GM04503 (cell line): ENCODE measurements around the gene ELK4.

ENCODE experiments used
- DNase-seq: peaks from one replicate; pipeline ENCODE4 v3.0.0-alpha.2; 2012; ENCODE audit warnings: low read depth

The ELK4 gene

DNA sequence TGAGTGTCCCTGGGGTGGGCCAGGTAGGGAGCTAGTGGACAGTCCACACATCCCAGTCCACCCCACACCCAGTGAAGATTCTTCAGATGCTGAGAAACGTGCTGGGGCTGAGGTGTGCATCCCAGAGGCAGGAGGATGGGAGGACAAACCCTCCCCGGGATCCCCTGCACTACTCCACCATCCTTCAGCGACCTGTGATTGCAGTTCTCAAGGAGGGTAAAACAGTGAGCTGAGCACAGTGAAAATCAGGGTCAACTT, 51.0 kb downstream of the ELK4 start:
- DNase-seq, result no peak

DNA sequence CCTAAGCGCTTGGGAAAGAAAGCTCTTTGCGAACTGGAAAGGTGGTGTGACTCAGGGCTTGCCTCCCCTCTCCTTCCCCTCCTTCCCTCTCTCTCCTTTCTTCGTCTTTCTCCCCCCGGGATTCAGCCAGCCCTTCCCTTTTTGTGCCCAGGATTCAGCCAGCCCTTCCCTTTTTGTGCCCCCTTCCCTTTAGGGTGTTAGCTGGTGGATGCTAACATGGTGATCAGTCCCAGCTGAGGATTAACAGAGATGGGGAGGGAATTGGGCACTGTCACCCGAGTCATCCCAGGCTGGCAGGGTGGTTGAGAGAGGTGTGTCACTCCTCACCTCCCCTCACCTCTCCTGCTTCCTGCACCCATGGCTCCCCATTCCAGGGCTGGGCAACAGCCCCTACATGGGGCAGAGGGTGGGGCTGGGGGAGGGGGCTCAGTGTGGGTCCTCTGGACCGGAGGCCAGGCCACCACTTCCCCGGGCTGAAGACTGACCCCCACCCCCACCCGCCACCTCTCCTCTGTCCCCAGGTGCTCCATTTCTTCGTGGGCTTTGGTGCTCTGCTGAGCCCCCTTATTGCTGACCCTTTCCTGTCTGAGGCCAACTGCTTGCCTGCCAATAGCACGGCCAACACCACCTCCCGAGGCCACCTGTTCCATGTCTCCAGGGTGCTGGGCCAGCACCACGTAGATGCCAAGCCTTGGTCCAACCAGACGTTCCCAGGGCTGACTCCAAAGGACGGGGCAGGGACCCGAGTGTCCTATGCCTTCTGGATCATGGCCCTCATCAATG, 51.5 kb downstream of the ELK4 start:
- DNase-seq, result no peak

DNA sequence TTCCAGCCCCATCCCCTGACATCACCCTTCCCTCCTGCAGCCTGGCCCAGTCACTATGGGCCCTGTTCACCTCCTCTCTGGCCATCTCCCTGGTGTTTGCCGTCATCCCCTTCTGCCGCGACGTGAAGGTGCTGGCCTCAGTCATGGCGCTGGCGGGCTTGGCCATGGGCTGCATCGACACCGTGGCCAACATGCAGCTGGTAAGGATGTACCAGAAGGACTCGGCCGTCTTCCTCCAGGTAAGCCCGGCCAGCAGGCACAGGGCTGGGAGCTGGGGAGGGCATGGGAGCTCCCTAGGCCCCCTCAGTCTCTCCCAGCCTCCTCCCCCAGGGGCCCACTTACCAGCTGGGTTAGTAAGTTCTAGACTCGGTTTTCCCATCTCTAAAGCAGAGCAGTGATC, 52.1 kb downstream of the ELK4 start:
- DNase-seq, result no peak

DNA sequence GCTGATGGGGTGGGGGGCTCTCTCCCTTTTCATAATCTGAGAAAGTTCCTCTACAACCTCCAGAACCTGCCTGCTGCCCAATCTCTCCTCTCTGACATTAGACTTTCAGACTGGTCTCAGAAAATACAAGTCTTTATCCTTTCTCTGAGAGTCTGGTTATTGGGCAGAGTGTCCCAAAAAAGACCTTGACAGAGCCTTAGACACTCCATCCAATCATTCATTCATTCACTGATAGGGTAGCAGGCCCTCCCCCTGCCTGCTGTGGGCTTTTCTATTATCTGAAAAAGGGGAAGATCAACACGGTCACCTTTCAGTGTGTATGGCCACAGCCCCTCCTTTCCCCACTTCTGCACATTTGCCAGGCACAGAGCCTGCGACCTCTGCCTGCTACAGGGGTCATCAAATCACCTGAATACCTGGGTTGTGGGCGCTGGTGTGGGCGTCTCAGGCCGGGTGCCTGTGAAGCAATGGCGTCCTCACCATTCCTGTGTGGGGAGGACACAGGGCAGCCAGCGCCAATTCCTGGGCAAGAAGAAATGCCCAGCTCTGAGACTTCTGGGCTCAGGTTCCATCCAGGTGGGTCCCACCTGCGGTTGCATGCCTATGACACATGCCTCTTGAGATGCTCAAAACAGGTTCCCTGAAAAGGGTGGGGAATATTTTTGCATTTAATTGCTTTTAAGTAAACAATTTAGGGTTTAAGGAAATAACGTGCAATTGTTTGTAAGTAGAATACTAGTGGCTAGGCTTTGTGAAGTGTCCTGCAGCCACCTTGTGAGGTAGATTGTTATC, 52.8 kb downstream of the ELK4 start:
- DNase-seq, result no peak

DNA sequence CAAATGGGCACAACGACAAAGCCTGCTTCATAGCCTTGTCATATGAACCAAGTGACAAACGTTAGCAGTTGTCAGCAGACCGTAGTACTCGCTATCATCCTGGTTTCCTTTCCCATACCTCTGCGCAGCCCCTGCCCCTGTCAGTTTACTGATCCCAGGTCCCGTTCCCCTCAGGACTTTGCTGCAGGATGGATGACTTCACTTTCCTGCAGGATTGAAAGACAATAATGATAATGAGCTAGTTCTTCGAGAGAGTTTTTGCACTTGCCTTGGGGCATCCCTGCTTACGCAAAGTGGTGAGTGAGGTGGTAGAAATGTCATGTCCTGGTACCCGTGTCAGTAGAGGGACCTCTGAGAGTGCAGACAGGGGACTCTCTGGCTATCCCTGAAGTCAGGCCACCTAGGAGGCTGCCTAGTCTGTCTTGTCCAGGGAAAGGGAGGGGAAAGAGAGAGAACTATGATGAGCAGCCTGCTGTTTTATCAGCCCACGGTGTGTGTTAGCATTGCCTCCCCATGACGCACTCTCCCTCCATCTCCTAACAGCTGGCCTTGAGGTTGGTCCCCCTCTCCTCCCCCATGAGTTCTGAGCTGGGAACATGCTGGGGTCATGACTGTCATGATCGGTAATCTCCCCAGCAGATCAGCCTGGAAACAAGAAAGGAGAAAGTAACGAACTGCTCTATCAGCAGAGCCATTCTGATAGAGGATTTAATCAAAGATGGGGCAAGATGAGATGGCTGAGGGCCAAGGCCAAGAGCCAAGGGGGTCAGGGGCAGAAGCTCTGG, 53.7 kb downstream of the ELK4 start:
- no peak for DNase-seq

DNA sequence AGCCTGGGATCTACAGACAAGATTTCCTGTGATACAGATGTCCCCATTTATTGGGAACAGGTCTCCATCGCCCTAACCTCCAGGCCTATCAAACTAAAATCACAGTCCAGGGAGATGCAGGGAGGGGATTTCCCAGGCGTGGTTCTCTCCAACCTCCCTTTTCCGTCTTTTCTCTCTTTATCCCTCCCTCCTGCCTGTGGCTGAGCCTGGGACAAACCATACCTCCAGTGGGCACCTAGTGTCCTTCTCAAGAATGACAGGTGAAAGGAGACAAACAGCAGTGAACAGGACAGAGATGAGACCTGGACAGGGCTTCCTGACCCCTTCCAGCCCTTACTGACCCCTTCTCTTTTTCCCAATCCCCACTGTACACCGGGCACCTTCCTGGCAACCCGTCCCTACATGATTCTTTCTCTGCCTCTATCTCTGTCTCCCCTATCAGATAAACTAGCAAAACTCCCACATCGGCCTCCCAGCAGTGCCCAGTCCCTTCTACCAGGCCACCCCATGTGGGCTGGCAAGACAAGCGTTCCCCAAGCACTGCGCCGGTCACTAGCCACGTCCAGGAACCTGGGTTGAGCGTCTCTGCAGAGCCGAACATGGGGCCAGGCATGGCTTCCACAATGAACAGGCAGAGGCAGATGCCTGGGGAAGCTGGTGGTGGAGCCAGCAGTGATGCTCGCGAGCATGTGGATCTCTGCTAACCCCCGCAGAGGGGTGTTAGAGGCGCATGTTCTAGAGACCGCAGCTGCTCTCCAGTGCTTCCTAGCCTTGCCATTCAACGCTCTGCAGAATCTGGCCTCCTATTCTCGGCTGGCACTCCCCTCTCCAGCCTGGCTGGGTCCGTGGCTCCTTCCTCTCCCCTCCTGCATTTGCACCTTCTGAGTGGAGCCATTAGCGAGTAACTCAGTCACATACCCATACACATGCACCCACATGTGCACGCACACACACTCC, 54.7 kb downstream of the ELK4 start:
- no peak for DNase-seq

DNA sequence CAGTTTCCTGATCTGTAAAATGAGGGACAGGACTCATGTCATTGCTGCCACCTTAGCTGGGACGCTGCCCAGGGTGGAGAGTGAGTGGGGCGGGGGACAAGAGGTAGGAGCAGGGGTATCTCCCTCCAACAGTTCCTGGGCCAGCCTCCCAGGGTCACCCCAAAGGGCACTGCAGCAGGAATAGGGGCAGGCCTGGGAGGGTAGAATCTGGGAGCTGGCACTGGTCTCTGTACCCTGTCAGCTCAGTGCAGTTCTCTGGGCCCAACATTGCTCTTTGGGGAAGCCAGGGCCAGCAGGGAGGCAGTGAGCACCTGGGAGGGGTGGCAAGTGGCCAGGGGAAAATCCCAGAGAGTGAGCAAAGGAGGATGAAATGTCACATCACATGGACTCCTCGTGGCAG, 55.8 kb downstream of the ELK4 start:
- DNase-seq, result no peak

DNA sequence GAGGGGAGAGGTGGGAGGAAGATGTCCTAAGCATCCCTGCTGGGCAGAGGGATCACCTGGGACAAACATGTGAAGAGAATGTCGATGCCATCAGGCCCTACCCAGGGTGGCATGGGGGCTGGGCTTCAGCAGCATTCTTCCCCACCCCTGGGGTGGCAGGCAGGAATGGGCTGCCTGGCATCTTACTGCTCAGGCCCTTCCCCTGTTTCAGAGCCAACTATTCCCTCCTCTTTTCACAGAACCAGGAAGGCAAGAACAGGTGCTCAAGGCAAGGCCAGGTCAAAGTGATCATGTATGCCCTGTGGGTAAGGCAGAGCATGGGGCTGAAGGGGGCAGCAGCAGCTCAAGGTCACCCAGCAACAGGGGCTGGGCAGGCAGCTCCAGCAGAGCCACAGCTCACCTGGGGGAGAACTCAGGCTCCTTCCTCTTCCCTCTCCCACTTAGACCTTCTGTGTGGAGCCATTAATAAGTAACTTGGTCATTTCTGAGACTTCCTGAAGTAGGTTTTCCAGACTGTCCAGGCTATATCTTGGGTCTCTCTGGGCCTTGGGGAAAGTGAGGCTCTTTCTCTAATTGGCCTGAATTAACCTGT, 56.4 kb downstream of the ELK4 start:
- DNase-seq, result no peak

DNA sequence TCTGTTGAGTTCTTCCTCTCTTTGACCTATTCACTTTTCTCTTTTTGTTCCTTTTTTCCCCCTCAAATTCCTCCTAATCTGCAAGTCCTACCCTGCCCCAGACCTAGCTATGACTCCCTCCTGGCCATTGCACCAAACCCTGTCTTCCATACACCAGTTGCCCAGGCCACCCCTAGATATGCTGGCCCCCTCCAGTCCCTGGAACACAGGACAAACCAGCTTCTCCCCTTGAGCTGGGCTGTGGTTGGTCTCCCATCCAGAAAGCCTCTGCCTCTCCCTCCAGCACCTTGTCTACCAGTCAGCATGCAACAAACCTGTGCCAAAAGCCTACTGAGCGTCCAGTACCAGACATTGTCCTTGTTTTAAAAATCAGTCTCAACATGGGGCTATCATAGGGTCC, 59.4 kb downstream of the ELK4 start:
- DNase-seq, result no peak

DNA sequence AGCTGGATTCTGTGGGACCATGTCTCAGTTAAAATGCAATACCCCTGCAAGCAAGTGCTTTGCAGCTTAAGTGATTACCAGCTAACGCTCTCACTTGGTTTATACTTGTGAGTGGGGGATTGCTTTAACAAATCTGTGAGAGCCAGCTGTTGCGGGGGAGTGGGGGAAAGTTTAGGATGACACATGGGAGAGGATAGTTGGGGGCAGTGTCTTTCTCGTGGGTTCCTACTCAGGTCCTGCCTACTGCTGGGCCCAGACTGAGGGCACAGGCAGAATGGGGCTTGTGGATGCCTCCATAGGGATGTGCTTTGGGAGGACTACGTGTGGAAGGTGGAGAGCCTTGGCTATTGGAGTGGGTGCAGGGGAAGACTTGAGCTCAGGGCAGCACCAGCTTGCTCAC, 60.1 kb downstream of the ELK4 start:
- DNase-seq, result no peak

DNA sequence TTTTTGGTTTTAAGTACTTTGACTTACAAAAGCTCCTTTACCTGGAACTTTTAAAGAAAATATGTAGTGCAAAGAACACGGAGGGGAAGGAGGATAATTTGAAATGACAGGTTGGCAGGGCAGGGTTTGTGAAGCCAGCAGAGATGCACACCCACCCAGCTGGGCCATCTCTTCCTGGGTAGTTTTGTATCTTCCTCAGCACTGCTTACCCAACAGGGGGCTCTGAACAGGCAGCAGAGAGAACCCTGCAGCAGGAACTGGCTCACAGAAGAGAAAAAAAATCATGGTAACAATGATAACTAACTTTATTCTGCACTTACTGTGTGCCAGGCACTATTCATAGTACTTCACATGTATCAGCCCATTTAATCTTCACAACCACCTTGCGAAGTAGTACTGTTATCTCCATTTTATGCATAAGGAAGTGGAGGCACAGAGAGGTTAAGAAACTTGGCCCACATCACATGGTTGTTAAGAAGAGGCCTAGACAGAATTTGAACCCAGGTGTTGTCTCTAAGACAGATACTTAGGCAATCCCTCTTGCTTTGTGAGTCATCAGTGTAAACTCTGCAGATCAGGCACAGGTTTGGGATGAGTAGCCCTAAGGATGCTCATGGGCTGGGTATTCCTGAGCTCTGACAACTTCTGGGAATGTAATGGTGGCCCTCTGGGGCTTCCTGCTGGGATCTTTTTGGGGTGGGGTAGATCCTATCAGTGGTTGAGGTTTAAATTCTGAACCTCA, 60.8 kb downstream of the ELK4 start:
- DNase-seq, result no peak

DNA sequence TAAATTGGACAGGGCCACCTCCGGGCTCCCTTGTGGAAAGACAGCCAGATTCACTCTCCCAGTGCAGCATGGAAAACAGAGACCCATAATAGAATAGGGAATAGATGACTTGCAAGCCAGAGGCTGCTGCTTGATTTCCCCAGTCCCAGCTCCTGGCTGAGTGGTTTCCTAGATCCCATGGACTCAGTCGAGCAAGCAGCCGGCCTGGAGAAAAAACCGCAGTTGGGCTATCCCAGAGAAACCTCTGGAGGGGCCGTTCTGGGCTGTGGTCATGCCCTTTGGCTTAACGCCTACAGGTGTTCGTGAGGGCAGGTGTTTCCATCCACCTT, 61.7 kb downstream of the ELK4 start:
- DNase-seq, result no peak

DNA sequence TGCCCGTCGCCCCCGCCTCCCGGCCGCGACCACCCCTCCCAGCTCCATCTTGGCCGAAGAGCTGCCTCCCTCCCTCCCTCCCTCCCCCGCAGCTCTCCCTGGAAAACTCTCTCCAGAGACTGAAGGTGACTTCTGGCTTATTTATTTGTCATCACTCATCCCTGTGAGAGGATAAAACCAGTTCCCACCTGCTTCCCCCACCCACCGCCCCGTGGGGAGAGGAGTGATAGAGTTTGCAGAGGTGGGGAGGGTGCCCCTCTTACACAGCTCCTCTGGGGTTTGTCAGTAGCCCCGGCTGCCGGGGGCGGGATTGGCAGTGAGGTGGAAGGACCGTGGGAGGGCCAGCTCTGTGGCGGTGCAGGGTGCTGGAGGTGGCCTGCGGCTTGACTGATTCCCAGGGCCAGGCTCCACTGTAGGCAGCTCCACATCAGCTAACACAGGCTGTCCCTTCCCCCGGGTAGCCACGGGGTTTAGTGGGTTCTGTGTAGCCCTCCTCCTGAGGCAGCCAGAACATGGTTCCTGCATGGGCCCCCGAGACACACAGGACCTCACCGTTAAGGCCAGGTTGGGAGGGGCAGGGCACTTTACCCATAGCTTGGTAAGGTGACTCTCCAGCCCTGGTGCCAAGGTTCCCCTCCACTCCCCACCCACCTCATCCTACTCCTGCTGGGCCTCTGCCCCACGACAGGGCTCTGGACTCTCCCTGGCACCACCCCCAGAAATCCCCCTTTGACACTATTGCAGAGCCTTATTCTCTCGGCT, 62.2 kb downstream of the ELK4 start:
- no peak for DNase-seq

DNA sequence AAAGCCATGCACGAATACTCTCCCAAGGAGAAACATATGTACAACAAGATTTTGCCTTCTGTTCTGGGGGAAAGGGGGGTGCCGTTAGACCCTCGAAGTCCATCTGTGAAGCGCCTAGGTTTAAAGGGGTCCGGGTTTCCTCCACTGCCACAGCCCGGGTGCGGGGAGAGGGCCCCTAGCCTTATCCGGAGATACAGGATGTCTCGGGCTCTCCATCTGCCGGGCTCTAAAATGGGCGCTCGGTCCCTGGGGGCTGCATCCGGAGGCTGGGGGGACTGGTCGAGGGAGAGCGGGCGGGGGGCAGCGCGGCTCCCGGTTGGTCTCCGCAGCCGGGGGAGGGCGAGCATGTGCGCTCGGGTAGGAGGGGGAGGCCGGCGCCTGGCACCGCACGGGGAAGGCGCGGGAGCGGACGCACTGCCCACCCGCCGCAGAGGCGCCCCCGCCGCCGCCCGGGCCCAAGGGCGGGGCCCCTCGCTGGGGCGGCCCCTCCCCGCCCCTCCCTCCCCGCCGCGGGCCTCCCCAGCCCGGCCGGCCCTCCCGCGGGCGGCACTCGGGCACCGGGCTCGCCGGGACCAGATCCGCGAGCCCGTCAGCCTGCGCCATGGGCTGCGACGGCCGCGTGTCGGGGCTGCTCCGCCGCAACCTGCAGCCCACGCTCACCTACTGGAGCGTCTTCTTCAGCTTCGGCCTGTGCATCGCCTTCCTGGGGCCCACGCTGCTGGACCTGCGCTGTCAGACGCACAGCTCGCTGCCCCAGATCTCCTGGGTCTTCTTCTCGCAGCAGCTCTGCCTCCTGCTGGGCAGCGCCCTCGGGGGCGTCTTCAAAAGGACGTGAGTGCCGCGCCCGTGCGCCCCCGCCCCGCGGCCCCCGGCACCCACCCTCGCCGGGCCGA, 63.1 kb downstream of the ELK4 start:
- no peak for DNase-seq

DNA sequence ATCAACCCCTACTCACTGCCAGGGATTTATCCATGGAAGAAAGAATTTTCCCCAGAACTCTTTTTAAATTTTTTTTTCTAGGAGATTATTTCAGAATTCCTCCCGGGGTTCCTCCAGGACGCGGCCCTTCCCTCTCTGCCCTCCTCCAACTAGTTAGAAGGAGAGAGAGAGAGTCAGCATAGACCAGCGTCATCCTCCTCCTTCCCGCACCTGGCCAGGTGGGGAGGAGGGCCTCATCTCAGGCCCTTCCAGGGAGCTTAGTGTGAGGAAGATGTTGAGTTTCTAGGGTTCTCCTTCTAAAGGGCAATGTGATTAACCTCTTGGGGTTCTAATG, 63.7 kb downstream of the ELK4 start:
- no peak for DNase-seq

DNA sequence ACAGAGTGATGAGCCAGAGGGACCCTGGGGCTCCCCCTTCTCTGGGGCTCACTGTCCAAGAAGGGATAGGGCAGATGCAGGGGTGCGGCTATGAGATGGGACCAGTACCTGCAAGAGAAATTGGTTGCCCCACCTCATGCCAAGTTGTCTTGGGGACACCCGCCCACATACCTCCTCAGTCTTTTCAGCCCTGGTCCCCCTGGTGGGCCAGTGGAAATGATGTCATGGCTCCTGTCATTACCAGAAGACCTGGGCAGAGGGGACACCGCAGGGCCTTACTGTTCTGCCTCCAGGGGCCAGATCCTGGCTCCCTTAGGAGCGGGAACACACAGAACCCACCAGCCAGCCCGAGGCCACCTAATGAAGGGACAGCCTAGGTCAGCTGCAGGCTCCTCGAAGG, 64.1 kb downstream of the ELK4 start:
- no peak for DNase-seq

DNA sequence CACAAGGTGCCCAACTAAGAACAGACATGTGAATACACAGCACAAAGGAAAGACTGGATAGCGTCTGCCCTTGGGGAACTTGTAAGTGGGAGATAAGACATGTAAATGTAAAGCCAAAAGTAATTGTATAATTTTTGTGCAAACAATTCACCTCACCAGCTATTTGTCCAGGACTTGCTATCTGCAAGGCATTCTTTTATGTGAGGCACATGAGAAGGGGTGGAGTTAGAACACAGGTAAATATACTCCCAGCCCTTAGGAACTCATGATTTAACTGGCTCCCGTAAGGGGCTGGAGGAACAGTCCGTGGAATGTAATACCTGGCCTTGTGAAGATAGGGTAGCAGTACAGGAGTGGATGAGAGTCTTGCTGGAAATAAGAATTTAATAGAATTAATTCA, 66.0 kb downstream of the ELK4 start:
- no peak for DNase-seq

DNA sequence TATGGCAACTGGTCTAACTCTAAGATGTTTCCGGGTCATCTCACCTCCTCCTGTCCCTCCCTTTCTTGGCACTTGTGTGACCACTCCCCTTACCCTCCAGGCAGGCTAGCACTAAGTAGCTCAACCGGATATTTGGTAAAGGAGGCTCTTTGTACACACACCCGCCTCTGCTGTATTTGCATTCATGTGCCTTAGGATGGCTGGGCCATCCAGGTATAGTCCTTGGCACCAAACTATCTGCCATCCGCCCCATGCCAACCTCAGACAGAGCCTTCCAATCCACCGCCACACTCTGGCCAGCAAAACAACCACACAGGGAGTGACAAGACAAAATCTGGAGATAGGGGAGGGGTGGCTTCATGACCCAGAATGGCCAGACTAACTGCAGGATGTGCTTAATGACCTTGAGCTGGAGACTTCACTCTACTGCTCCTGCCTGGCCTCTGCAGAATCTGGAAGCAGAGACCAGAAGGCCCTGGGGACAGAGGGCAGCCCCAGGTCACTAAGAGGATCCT, 67.8 kb downstream of the ELK4 start:
- no peak for DNase-seq
